KMS-11 (cell line): ENCODE data around the gene LETMD1.
"Not testable (repeated sequence)": the region's sequence is repeated elsewhere in the genome, so short reads cannot be mapped to it uniquely, and the experiment has no call there.

Source experiments
- H2AFZ ChIP-seq: fragments of 200-600 bp; sonication (generic); 2 replicates; pipeline ENCODE4 v1.6.1; 2016; ENCODE audit warnings: antibody characterized with exemption, mixed run types, low read depth
- H3K27ac ChIP-seq: fragments of 200-600 bp; sonication (generic); 2 replicates; pipeline ENCODE4 v1.6.1; 2016; ENCODE audit warnings: mild to moderate bottlenecking, mixed run types
- H3K27me3 ChIP-seq: fragments of 200-600 bp; sonication (generic); 2 replicates; pipeline ENCODE4 v1.6.1; 2017; ENCODE audit warnings: mild to moderate bottlenecking, low read depth, mixed run types, moderate library complexity; ENCODE audit not compliant: insufficient read depth
- H3K36me3 ChIP-seq: fragments of 200-600 bp; sonication (generic); 2 replicates; pipeline ENCODE4 v1.6.1; 2017; ENCODE audit warnings: mild to moderate bottlenecking, mixed run types; ENCODE audit not compliant: insufficient read depth
- H3K4me1 ChIP-seq: fragments of 200-600 bp; sonication (generic); 2 replicates; pipeline ENCODE4 v1.6.1; 2016; ENCODE audit warnings: mild to moderate bottlenecking, low read depth, mixed run types; ENCODE audit not compliant: poor library complexity, severe bottlenecking
- H3K4me2 ChIP-seq: fragments of 200-600 bp; sonication (generic); 2 replicates; pipeline ENCODE4 v1.7.0; 2016; ENCODE audit warnings: mild to moderate bottlenecking, mixed run types
- H3K4me3 ChIP-seq: fragments of 200-600 bp; sonication (generic); IDR thresholded peaks from 2 replicates; pipeline ENCODE4 v1.6.1; 2017; ENCODE audit warnings: low read depth, low read length, mixed read lengths; ENCODE audit not compliant: insufficient read depth
- H3K79me2 ChIP-seq: fragments of 200-600 bp; sonication (generic); 2 replicates; pipeline ENCODE4 v1.6.1; 2016; ENCODE audit warnings: low read depth, mixed run types; ENCODE audit not compliant: insufficient read depth
- H3K9ac ChIP-seq: fragments of 200-600 bp; sonication (generic); 2 replicates; pipeline ENCODE4 v1.6.1; 2016; ENCODE audit warnings: mild to moderate bottlenecking, mixed run types
- H4K20me1 ChIP-seq: fragments of 200-600 bp; sonication (generic); 2 replicates; pipeline ENCODE4 v1.6.1; 2016; ENCODE audit warnings: mild to moderate bottlenecking, mixed run types; ENCODE audit not compliant: insufficient read depth
- TF ChIP-seq, protein P1 (sequence below): fragments of 200-600 bp; sonication (generic); conservative IDR thresholded peaks from 2 replicates; pipeline ENCODE4 v1.6.1; 2017; ENCODE audit warnings: low read depth, mild to moderate bottlenecking, antibody characterized with exemption, low read length, moderate library complexity, mixed read lengths

The LETMD1 gene

DNA sequence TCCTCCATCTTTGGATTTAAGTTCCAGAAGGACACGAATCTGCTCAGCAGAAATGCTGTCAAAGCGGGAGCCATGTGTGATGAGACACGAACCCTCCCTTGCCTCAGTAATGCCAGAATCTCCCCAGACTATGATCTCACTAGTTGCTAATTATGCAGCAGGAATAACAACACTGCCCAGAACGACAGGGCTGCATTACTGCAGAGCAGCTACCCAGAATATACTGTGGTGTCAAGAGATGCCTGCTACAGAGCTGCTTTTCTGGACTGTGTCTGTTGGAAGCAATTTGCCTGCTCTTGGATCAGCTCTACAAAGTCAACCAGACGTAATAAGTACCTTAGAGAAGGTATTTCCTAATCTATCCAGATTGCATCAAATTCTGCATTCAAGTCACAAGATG lies 29.8 kb downstream of the LETMD1 start:
- no peak overlapping the region for H3K27ac ChIP-seq
- H3K4me2 ChIP-seq = no peak overlapping the region
- no peaks in the 10 kb centered on the region for H4K20me1 ChIP-seq
- no peaks in the 10 kb centered on the region for H3K36me3 ChIP-seq
- H3K4me3 ChIP-seq = no peak overlapping the region
- no peak overlapping the region for H2AFZ ChIP-seq
- TF ChIP-seq, protein P1, sequence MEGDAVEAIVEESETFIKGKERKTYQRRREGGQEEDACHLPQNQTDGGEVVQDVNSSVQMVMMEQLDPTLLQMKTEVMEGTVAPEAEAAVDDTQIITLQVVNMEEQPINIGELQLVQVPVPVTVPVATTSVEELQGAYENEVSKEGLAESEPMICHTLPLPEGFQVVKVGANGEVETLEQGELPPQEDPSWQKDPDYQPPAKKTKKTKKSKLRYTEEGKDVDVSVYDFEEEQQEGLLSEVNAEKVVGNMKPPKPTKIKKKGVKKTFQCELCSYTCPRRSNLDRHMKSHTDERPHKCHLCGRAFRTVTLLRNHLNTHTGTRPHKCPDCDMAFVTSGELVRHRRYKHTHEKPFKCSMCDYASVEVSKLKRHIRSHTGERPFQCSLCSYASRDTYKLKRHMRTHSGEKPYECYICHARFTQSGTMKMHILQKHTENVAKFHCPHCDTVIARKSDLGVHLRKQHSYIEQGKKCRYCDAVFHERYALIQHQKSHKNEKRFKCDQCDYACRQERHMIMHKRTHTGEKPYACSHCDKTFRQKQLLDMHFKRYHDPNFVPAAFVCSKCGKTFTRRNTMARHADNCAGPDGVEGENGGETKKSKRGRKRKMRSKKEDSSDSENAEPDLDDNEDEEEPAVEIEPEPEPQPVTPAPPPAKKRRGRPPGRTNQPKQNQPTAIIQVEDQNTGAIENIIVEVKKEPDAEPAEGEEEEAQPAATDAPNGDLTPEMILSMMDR = no peak
- no peaks in the 10 kb centered on the region; the same call in 1 of the 2 replicates for H3K27me3 ChIP-seq
- no peak overlapping the region for H3K9ac ChIP-seq
- H3K79me2 ChIP-seq = no peaks in the 10 kb centered on the region
- H3K4me1 ChIP-seq = peaks cover 9% of the 10 kb centered on the region

DNA sequence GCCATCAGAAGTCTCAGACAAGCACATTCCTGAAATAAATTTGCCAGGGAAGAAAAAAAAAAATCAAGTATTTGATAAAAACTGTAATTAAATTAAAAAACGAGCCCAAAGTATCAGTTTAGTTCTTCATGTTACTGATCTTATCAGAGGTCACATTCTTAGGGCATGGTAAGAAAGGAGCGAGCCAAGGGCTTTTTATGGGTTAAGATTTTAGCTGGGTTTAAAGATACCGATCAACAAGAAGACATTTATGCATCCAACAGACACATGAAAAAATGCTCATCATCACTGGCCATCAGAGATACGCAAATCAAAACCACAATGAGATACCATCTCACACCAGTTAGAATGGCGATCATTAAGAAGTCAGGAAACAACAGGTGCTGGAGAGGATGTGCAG lies 30.2 kb downstream of the LETMD1 start:
- not testable (repeated sequence) for H3K27ac ChIP-seq, H3K4me1 ChIP-seq, H3K79me2 ChIP-seq, H4K20me1 ChIP-seq, H3K27me3 ChIP-seq, H3K4me2 ChIP-seq, H3K4me3 ChIP-seq, H3K36me3 ChIP-seq, H3K9ac ChIP-seq, H2AFZ ChIP-seq

DNA sequence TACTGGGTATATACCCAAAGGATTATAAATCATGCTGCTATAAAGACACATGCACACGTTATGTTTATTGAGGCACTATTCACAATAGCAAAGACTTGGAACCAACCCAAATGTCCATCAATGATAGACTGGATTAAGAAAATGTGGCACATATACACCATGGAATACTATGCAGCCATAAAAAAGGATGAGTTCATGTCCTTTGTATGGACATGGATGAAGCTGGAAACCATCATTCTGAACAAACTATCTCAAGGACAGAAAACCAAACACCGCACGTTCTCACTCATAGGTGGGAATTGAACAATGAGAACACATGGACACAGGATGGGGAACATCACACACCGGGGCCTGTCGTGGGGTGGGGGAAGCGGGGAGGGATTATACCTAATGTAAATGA lies 30.7 kb downstream of the LETMD1 start:
- H3K4me1 ChIP-seq, H3K9ac ChIP-seq, H2AFZ ChIP-seq, H3K4me2 ChIP-seq, H3K27ac ChIP-seq, H3K27me3 ChIP-seq, H3K79me2 ChIP-seq, H3K4me3 ChIP-seq, H4K20me1 ChIP-seq, H3K36me3 ChIP-seq: not testable (repeated sequence)

DNA sequence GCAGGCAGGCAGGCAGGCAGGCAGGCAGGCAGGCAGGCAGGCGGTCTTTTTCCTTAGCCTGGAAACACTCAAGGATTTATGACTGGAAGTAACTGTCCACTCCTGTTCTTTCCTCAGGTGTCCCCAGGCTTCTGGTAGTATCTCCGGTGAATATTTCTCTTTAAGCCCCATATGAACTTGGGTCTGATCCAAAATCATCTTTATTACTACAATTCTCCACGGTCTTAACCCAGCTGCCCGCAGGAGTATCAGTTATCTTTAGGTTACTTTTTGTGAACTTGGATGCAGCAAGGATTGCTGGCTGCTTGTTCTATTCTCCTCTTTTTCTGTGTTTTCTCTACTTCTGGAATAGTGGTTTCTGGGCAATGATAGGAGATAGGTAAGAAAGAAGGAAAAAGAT lies 32.0 kb downstream of the LETMD1 start:
- H3K27ac ChIP-seq = no peak overlapping the region
- TF ChIP-seq, protein P1 = no peak
- H3K4me1 ChIP-seq = peaks cover 9% of the 10 kb centered on the region
- H3K79me2 ChIP-seq = no peaks in the 10 kb centered on the region
- no peaks in the 10 kb centered on the region; the same call in 1 of the 2 replicates for H3K27me3 ChIP-seq
- H3K9ac ChIP-seq = no peak overlapping the region
- H2AFZ ChIP-seq = no peak overlapping the region
- no peak overlapping the region for H3K4me2 ChIP-seq
- no peaks in the 10 kb centered on the region for H4K20me1 ChIP-seq
- H3K36me3 ChIP-seq = no peaks in the 10 kb centered on the region
- no peak overlapping the region for H3K4me3 ChIP-seq

DNA sequence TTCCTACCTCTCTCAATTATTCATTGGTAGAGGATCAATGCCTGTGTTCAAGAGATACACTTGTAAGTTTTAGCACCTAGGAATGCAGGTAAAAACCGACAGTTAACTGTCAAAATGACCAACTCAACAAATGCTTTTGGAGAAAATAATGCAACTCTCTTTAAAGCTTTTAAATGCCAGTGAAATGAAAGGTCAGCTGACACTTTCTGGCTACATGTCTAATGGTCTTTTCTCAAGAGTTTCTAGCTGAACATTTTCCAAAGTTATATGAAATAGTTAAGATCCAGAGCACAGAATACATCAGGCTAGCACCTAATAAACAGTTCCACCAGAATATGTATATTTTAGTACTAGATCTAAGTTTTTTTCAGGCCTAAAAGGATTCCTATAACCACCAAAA lies 33.3 kb downstream of the LETMD1 start:
- Histone ChIP-seq H3K4me2 (no peak overlapping the region; the same call in 1 of the 2 replicates), H3K36me3 (no peaks in the 10 kb centered on the region), H3K4me3 (no peak overlapping the region), H4K20me1 (no peaks in the 10 kb centered on the region), H3K79me2 (no peaks in the 10 kb centered on the region), H3K9ac (no peak overlapping the region), H3K4me1 (peaks cover 9% of the 10 kb centered on the region), H3K27ac (no peak overlapping the region), H3K27me3 (no peaks in the 10 kb centered on the region; the same call in 1 of the 2 replicates), H2AFZ (no peak overlapping the region)
- TF ChIP-seq, protein P1 = no peak
